IPS DF 6.9 (cell line): ENCODE data around the gene UBR7.
"Not testable (repeated sequence)": the region's sequence is repeated elsewhere in the genome, so short reads cannot be mapped to it uniquely, and the experiment has no call there.

Experiments used
- DNase-seq: peaks from one replicate; pipeline ENCODE4 v3.0.0-alpha.2; 2013; ENCODE audit warnings: low read depth, low spot score
- H3K27ac ChIP-seq: one replicate; pipeline ENCODE4 v1.5.1; 2013; ENCODE audit warnings: low read length, control low read depth
- H3K27me3 ChIP-seq: 2 replicates; pipeline ENCODE4 v1.6.1; 2013; ENCODE audit warnings: mild to moderate bottlenecking, low read length; ENCODE audit not compliant: control insufficient read depth, insufficient read depth
- H3K36me3 ChIP-seq: 2 replicates; pipeline ENCODE4 v1.6.1; 2013; ENCODE audit warnings: low read length; ENCODE audit not compliant: control insufficient read depth, insufficient read depth
- H3K4me1 ChIP-seq: 2 replicates; pipeline ENCODE4 v1.6.1; 2013; ENCODE audit warnings: low read length; ENCODE audit not compliant: control insufficient read depth, insufficient read depth
- H3K4me3 ChIP-seq: 2 replicates; pipeline ENCODE4 v1.5.1; 2013; ENCODE audit warnings: mild to moderate bottlenecking, low read length
- H3K9me3 ChIP-seq: 2 replicates; pipeline ENCODE4 v1.6.1; 2013; ENCODE audit warnings: low read length, inconsistent platforms; ENCODE audit not compliant: control insufficient read depth, insufficient read depth
- WGBS: extraction: QIAGEN DNeasy Blood & Tissue Kit; methylation state at CpG from one replicate; pipeline ENCODE4 v1.1.7; 2013; ENCODE audit warnings: mixed read lengths, missing lambda C conversion rate; ENCODE audit not compliant: insufficient read length, insufficient coverage; 5-methylcytosine and 5-hydroxymethylcytosine counted together

UBR7 gene, protein sequence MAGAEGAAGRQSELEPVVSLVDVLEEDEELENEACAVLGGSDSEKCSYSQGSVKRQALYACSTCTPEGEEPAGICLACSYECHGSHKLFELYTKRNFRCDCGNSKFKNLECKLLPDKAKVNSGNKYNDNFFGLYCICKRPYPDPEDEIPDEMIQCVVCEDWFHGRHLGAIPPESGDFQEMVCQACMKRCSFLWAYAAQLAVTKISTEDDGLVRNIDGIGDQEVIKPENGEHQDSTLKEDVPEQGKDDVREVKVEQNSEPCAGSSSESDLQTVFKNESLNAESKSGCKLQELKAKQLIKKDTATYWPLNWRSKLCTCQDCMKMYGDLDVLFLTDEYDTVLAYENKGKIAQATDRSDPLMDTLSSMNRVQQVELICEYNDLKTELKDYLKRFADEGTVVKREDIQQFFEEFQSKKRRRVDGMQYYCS

GRCh38 chr14:93206793-93207467 lies at the start of gene UBR7, which contains the start of gene GON7:
Gene UBR7, plus strand, starts transcription at chr14:93207256. Its CDS starts 36 bp downstream, at chr14:93207292.
Gene GON7, minus strand, starts transcription at chr14:93207065. Its CDS starts 28 bp downstream, at chr14:93207037.
- DNase-seq: peak; percentile 97
- peak within 1 kb of the TSS; percentile 72; the same call in 1 of the 2 replicates for H3K4me3 ChIP-seq
- no peaks in the 10 kb centered on the region for H3K9me3 ChIP-seq
- H3K27ac ChIP-seq: no peak within 1 kb of the TSS
- no peaks in the 10 kb centered on the region for H3K27me3 ChIP-seq
- WGBS: no CpG with 5 or more reads among the region's 65 CpGs
- H3K36me3 ChIP-seq: no peaks in the 10 kb centered on the region
- H3K4me1 ChIP-seq: no peaks in the 10 kb centered on the region

- H3K4me1 ChIP-seq, H3K27ac ChIP-seq, H3K36me3 ChIP-seq, H3K9me3 ChIP-seq, H3K4me3 ChIP-seq, DNase-seq, H3K27me3 ChIP-seq: not testable (repeated sequence)
- no CpG with 5 or more reads among the region's 7 CpGs for WGBS
Measured at GRCh38 chr14:93158349-93158748, 48.7 kb upstream of the UBR7 start.

- not testable (repeated sequence) for H3K27ac ChIP-seq, DNase-seq
- no CpG with 5 or more reads among the region's 5 CpGs for WGBS
Measured at GRCh38 chr14:93159625-93160352, 47.3 kb upstream of the UBR7 start.

DNA sequence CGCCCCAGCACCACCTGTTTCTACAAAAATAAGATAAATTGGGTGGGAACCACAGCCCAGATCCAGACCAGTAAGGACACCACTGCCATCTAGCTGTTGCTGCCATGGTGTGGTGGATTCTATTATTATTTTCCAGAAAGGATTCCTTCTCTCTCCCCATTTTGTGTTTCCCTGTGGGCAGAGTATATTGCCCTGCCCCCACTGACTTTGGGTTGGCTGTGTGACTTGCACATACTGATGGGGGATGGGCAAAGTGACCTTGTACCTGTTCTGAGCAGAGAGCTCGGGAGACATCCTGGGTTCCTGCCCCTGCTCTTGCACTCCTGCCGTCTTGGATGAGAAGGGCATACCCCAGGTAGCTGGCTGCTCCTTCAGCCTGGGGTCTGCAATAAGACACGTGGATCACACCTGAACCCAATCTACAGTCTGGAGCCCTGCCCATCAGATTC lies 46.7 kb upstream of the UBR7 start:
- no peak overlapping the region for H3K27ac ChIP-seq
- no peak for DNase-seq
- 0 out of 2 replicates have a peak, but pooled peaks cover 3% of the 10 kb centered on the region for H3K4me1 ChIP-seq
- H3K27me3 ChIP-seq: no peaks in the 10 kb centered on the region
- no peaks in the 10 kb centered on the region for H3K9me3 ChIP-seq
- no CpG with 5 or more reads among the region's 4 CpGs for WGBS
- no peak overlapping the region for H3K4me3 ChIP-seq
- H3K36me3 ChIP-seq: no peaks in the 10 kb centered on the region

More at GRCh38 chr14:93159625-93160352, 47.3 kb upstream of the UBR7 start:
- not testable (repeated sequence) for H3K27me3 ChIP-seq, H3K36me3 ChIP-seq, H3K4me1 ChIP-seq, H3K9me3 ChIP-seq, H3K4me3 ChIP-seq

DNA sequence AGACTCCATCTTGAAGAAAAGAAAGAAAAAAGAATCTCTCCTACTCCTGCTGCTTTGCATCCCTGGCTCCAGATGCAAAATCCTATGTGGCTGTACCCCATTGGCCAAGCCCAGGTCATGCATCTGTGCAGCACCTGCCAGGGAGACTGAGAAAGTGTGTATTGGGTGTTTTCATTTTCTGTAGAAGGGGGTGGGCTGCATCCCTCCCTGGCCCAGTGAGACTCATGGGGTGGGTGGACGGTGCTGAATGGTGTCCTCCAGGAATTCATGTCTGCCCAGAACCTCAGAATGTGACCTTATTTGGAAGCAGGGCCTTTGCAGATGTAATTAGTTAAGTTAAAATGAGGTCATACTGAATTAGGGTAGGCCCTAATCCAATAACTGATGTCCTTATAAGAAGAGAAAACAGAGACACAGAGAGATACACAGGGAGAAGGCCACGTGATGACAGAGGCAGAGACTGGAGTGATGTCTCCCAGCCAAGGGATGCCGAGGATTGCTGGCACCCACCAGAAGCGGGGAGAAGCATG lies 45.6 kb upstream of the UBR7 start:
- Histone ChIP-seq H3K4me3 (no peak overlapping the region), H3K27ac (no peak overlapping the region), H3K27me3 (no peaks in the 10 kb centered on the region), H3K36me3 (no peaks in the 10 kb centered on the region), H3K4me1 (0 out of 2 replicates have a peak, but pooled peaks cover 3% of the 10 kb centered on the region), H3K9me3 (no peaks in the 10 kb centered on the region)
- DNase-seq: no peak
- WGBS: no CpG with 5 or more reads among the region's 4 CpGs

DNA sequence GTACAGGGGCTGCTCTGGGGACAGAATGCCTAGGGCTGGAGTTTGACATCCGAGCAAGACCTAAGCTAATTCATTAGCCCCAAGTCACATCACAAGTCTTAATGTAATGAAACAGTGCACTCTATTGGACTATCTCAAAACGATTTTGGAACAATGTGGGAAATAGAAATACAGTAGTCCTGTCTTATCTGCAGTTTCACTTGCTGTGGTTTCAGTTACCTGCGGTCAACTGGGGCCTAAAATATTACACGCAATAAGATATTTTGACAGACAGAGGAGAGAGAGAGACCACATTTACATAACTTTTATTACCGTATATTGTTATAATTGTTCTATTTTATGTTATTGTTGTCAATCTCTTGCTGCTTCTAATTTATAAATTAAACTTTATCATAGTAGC lies 43.5 kb upstream of the UBR7 start:
- Histone ChIP-seq H3K27ac (no peak overlapping the region), H3K4me1 (0 out of 2 replicates have a peak, but pooled peaks cover 3% of the 10 kb centered on the region), H3K27me3 (no peaks in the 10 kb centered on the region), H3K36me3 (no peaks in the 10 kb centered on the region), H3K4me3 (no peak overlapping the region), H3K9me3 (no peaks in the 10 kb centered on the region)
- no CpG with 5 or more reads among the region's 5 CpGs for WGBS
- no peak for DNase-seq

DNA sequence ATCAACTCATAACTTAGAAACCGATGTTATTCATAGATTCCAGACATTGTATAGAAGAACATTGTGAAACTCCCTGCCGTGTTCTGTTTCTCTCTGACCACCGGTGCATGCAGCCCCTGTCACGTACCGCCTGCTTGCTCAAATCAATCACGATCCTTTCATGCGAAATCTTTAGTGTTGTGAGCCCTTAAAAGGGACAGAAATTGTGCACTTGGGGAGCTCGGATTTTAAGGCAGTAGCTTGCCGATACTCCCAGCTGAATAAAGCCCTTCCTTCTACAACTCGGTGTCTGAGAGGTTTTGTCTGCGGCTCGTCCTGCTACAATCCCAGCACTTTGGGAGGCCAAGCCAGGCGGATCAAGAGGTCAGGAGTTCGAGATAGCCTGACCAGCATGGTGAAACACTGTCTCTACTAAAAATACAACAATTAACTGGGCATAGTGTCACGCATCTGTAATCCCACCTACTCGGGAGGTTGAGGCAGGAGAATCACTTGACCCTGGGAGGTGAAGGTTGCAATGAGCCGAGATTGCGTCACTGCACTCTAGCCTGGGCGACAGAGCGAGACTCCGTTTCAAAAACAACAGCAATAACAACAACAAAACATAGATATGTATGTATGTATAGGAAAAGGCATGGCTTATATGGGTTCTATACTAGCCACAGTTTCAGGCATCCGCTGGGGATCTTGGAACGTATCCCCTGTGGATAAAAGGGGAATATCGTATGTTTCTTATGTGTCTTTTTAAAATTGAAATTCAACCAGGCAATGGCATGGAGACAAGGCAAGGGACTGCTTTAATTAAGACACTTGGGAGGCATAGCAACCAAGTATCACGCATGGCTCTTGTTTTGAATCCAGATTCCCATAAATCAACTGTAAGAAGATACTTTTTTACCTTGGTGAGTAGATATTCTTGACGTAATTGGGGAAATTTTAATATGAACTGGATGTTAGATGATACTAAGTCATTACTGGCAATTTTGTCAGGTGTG lies 41.5 kb upstream of the UBR7 start:
- not testable (repeated sequence) for H3K9me3 ChIP-seq, H3K4me3 ChIP-seq, H3K27me3 ChIP-seq, H3K27ac ChIP-seq, H3K36me3 ChIP-seq, DNase-seq, H3K4me1 ChIP-seq
- WGBS: no CpG with 5 or more reads among the region's 26 CpGs

DNA sequence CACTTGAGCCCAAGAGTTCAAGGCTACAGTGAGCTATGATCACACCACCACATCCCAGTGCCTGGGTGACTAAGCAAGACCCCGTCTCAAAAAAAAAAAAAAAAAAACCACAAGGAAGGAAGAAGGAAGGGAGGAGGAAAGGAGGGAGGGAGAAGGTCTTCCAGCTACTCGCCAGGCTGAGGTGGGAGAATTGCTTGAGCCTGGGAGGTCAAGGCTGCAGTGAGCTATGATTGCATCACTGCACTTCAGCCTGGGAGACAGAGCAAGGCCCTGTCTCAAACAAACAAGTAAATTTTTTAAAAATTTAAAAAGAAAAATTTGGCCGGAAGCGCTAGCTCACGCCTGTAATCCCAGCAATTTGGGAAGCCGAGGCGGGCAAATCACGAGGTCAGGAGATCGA lies 38.4 kb upstream of the UBR7 start:
- H3K36me3 ChIP-seq, DNase-seq, H3K27ac ChIP-seq, H3K4me3 ChIP-seq, H3K27me3 ChIP-seq, H3K9me3 ChIP-seq, H3K4me1 ChIP-seq: not testable (repeated sequence)
- WGBS: no CpG with 5 or more reads among the region's 9 CpGs

DNA sequence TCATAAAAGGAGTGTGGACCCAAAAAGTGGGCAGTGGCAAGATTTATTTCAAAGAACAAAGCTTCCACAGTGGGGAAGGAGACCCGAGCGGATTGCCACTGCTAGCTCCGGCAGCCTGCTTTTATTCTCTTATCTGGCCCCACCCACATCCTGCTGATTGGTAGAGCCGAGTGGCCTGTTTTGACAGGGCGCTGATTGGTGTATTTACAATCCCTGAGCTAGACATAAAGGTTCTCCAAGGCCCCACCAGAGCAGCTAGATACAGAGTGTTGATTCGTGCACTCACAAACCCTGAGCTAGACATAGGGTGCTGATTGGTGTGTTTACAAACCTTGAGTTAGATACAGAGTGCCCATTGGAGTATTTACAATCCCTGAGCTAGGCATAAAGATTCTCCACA lies 37.4 kb upstream of the UBR7 start:
- WGBS: no CpG with 5 or more reads among the region's 6 CpGs
- DNase-seq, H3K4me1 ChIP-seq, H3K36me3 ChIP-seq, H3K4me3 ChIP-seq, H3K9me3 ChIP-seq, H3K27ac ChIP-seq, H3K27me3 ChIP-seq: not testable (repeated sequence)
